Hypothalamus (tissue), 51 donors: ENCODE data around the gene ANOS1.
A peak's percentile ranks its signal among the peaks of the same experiment; 100 is the strongest.
"Not testable (repeated sequence)": the region's sequence is repeated elsewhere in the genome, so short reads cannot be mapped to it uniquely, and the experiment has no call there.

Source experiments
- DNase-seq, 51 donors: peaks; one replicate each; lab custom pipeline; 2025; lab: John Stamatoyannopoulos, UW

Gene ANOS1

DNA sequence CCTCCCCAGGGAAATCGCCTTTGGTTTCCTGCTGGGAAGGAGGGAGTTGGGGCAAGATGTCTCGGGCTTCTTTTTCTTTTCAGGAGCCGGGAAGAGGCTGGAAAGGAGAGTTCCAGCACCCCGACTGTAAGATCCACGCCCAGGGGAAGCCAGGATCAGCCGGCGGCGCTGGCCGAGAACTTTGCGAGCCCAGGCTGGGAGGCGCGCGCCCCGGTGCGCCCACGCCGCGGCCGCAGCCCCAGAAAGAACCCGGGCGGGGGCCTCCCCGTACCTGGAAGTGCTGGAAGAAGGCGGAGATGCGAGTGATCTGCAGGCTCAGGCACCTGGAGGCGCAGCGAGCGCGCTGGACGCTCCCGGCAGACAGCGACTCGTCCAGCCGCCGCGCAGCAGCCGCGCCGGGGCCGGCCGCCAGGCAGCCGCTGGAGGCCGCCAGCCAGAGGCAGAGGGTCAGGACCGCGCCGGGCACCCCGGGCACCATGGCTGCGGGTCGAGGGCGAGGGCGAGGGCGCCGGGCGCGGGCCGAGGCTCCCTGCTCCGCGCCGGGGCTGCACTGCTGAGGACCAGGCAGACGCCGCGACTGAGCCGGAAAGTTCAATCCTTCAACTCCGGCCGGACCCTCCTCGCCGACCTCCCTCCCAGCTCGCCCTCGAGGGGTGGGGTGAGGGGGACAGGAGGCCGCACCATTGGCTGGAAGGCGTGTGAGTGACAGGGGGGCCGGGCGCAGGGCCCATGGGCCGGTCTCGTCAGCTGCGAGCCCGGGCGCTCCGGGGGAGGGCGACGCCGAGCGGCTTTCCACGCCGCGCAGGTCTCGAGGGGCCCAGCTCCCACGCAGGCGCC, at the start of gene ANOS1:
ANOS1 (minus strand) TSS at position 579 of the 837 bp plus-strand sequence; CDS start at position 478, 101 bp downstream.
- peak in 48 of 51 donors; percentile 3 to 74 (median 33) for DNase-seq

DNA sequence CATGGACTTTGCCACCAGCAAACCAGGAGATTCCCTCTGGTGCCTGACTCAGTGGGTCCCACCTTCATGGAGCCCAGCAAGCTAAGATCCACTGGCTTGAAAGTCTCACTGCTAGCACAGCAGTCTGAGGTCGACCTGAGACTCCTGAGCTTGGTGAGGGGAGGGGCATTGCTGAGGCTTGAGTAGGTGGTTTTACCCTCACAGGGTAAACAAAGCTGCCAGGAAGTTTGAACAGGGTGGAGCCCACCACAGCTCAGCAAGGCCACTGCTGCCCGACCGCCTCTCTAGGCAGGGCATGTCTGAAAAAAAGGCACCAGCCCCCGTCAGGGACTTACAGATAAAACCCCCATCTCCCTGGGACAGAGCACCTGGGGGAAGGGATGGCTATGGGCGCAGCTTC, 41.2 kb upstream of the ANOS1 start:
- no peak for DNase-seq

DNA sequence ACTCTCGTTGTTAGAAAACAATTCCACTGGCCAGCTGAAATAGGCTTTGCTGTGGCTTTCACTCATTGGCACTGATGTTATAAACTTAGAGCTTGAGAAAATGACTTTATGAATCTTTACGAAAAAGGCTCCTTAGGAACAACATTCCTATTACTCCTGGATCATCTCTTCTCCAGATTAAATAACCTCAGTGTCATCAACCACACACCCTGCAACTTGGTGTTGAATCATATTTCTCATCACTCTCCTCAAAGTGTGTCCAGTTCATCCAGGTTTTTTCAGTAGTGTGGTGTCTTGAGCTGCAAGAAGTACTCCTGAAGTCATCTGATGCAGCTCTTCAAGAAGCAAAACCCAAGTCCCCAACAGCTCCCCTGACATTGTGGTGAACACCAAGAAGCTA, 28.1 kb upstream of the ANOS1 start:
- no peak for DNase-seq

DNA sequence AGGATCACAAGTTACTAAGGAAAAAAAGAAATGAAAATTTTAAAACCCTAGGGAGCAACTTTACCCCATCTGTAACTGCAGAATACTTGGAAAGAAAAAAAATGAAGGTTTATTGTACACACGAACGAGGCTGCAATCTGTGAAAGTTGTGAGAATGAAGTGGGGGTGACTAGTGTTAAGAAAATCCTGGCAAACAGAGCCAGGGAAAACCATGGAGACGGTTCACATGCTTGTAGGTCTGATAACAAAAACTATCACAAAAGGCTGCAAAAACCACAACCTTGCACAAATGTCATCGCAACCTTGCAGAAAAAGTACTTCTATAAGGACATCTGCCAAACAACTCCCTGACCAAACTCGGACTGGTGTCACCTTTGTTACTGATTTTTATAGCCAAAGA, 26.8 kb upstream of the ANOS1 start:
- DNase-seq, result not testable (repeated sequence)

DNA sequence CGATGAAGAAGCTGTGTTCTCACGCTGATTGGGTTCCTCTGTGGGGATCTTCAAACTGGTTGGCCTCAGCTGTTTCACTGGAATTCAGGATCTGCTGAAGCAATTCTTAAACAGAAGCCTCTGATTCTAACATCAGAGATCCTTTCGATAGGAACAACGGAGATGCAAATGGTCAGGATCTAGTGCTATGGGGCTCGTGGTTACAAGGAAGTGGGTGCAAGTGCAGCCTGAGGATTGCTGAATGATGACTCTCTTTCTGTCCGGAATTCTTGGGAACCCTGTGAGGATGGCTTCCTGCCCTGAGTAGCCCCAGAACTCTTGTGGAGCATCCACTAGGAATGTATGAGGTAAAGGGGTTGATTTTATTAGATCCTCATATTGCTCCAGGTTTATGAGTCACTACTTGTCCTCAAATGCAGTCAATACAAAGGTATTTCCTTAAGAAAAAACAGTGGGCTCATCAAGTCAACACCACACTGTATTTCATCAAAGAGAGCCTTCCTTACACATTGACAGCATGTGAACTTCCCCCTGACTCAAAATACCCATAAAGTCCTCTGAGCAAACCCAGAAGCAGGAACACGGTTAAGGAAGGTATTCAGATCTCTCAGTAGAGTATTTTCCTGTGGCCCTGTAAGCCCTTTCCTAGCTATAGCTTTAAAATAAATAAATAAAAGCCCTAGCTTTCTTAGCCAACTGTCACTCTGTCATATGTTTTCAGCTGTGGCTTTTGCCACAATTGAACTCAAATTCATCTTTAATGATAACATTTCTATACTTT, 25.9 kb upstream of the ANOS1 start:
- DNase-seq, result not testable (repeated sequence)

DNA sequence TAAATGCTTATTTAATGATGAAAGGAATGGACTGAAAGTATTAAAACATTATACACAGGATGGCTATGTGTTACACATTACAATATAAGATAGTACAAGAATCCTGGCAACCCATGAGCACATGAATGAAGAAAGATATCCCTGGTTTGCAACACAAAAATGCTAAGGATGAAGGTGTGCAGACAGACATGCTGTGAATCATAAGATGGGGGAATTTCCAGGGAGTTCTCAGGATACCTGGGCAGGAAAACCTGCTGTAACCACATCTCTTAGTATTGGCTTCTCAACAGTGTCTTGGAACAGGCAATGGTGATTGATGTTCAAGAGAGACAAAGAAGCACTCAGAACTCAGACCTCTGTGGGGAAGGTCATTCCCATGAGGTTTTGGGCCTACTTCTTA, 23.9 kb upstream of the ANOS1 start:
- DNase-seq, result no peak

DNA sequence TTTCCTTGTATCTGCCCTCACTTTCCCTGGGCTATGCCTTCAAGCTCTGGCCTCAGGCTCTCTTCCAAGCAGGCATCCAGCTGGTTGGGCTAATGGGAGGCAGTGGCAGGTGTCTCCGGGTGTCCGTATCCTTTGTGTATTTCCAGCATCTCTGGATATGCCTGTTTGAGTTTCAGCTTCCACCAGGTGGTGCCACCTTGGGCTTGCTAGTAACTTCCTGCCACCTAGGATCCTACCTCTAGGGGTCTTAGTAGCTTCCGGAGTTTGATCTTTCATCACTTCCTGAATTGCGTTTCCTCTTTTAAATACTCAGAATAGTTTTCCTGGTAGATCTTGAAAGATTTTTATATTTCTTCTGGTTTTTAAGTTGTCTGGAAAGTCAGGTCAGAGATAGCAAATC, 23.2 kb upstream of the ANOS1 start:
- no peak for DNase-seq

DNA sequence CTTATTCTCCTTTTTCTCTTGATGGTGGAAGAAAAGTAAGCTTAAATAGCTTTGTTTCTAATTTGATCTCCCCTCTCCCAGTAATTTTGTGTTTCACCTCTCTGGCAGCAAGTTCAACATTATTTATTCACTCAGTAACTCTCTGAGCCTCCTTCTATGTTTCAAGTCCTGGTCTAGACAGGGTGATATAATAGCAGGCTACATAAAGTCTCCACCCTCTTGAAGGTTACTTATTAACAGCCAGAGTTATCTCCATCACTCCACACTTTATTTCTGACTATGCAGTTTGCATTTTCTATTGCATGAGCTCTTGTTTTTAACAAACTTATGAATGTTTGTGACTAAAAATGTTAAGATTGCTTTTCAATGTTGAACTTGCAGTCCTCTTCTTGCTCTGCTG, 17.8 kb upstream of the ANOS1 start:
- no peak for DNase-seq

DNA sequence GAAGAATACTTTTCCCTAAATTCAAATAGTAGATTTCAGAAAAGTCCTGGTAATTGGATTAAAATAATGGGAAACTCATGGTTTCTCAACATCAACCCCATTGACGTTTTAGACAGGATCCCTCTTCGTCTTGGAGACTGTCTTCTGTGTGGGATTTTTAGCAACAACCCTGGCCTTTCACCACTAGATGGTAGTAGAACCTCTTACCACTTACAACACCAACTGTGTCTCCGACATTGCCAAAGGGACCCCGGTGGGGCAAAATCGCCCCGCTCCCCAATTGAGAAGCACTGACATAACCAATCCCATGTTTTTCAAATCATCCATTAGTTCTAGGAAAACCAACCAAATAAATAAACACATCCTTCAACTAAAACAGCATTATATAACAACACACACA, 16.9 kb upstream of the ANOS1 start:
- DNase-seq, result peak in 3 of 51 donors; percentile 1 to 2 (median 2)

DNA sequence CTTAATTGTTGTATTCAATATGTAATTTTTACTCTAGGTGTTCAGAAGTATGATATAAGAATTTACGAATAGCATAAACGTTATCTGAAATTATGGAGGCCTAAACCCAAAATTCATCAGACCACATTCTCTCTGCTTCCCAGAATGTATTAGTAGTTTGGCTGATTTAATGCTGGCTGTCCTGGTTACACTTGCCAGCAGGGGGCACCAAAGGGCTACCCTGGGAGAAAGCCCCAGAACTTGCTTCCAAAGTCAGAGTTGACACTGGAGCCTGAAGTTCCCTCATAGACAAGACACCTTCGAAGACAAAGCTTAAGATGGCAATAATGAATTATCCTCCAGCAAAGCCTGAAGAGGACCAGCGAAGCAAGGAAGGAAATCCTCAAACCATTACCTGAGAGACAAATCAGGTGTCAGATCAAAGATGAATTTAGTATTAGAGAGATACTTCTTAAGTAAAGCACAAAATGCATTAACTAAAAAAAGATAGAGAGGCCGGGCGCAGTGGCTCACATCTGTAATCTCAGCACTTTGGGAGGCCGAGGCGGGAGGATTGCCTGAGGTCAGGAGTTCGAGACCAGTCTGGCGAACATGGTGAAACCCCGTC, 11.3 kb upstream of the ANOS1 start:
- DNase-seq, result peak in 18 of 51 donors; percentile 0 to 38 (median 8)

DNA sequence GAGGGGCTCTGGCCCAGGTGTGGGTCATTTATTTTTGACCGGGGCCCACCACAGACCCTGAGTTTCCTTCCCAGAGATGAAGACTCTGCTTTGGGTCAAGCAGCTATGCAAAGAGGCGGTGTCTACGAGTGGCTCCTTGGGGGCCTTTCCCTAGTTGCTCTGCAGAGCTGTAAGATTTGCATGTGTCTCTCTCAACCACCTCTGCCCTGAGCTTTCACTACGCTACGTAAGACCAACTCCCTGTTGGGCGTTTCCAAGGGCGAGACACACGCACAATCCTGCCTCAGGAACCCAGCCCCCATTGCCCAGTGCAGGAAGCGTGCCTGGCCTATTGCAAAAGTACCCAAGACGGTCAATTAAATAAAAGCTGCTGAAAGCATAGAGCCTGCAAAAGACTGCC, 10.0 kb upstream of the ANOS1 start:
- no peak for DNase-seq

- peak in 26 of 51 donors; percentile 0 to 44 (median 16) for DNase-seq
Measured at GRCh38 chrX:8738588-8739189, 6.8 kb upstream of the ANOS1 start.

GRCh38 chrX:8737883-8738282, 5.9 kb upstream of the ANOS1 start:
- DNase-seq, result no peak

- DNase-seq, result peak in 6 of 51 donors; percentile 1 to 25 (median 5)
Measured at GRCh38 chrX:8730812-8731558, 952 bp downstream of the ANOS1 start.

DNA sequence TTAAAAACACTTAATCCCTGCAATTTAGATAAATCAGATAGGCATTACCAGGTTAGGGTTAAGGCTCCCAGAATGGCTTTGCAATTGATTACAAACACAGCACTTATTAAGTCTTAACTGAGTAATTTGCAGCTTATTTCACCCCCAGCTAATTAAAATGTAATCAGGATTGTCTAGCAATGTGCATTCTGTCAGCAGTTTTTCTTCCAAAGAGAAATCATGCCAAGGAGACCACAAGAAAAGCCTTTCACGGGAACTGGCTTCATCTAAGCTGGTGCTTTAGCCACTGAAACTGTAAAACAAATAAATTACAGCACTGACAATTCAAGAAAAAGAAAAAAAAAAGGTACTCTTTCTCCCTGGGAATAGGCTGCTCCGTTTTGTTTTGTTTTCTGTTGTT, 2.1 kb downstream of the ANOS1 start:
- DNase-seq, result no peak

DNA sequence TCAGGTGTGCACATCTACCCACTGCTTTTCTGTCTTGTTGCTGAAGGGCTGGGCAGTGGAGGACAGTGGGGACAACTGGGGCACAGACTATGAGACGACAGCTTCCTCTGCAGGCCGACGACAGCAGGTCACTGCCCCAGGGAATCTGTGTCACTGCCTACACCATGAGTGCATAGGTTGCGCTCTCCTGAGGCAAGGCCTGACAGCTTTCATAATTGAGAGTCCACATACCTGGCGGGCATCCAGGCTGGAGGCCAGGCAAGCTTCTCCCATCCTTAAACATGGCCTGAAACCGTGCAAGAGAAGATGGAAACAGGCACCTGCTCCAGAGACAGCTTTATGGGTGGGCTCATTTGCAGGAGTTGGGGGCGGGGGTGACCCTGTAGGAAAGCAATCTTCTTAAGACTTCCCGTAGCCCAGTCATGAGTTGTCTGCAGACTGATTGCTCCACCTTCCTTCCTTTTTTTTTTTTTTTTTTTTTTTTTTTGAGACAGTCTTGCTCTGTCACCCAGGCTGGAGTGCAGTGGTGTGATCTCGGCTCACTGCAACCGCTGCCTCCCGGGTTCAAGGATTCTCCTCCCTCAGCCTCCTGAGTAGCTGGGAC, 2.9 kb downstream of the ANOS1 start:
- DNase-seq, result peak in 1 of 51 donors; percentile 1

- no peak for DNase-seq
Measured at GRCh38 chrX:8726031-8726652, 5.8 kb downstream of the ANOS1 start.

DNA sequence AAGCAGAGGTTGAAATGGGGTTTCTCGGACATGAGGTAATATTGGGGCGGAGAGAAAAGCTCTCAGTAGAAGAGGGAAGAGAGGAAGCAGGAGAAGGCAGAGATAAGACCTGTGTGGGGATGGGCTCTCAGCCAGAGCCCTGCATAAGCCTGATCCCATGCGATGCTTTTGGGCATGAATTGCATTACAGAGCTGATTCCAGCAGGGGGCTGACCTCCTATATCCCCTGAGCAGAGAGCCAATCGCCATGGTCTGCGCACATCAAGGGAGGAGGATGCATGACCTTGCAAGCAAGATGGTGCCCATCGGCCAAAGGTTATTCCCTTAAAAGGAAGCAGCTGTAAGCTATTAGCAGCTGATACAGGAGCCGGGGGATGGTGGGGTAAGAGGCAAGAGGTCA, 7.6 kb downstream of the ANOS1 start:
- no peak for DNase-seq

DNA sequence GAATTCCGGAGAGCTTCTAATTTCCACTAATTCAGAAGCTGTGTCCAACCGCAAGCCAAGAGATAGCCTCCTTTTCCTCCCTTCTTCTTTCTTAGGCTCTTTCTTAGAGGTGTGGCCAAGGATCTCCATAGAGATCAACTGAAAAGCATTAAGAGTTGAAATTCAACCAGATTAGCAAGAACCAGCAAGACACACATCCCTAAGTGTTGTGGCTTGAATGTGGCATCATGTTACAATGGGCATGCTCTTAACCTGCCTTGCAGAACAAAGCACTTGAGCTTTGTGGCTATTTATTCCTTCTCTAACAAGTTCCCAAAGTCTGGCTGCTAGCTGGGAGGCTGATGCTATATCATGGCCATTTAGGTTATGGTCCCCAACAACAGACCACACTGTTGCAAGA, 10.4 kb downstream of the ANOS1 start:
- no peak for DNase-seq
